Fibroblast of skin of left quadriceps (primary cell): Measurements from ENCODE around the gene P2RX1.
"Not testable (repeated sequence)": the region's sequence is repeated elsewhere in the genome, so short reads cannot be mapped to it uniquely, and the experiment has no call there.

Experiments used
- DNase-seq, 2 experiments: peaks; one replicate each; pipeline ENCODE4 v3.0.0-alpha.2; 2013; ENCODE audit warnings: low read depth in 2 of 2

P2RX1 gene

GRCh38 chr17:3857261-3858105, 58.8 kb downstream of the P2RX1 start:
- DNase-seq: no peak

- not testable (repeated sequence) for DNase-seq
Measured at GRCh38 chr17:3854204-3854603, 62.1 kb downstream of the P2RX1 start.

- DNase-seq: no peak
Measured at GRCh38 chr17:3852561-3852960, 63.7 kb downstream of the P2RX1 start.

GRCh38 chr17:3851461-3852100, 64.7 kb downstream of the P2RX1 start:
- no peak for DNase-seq

- DNase-seq: no peak
Measured at GRCh38 chr17:3848229-3848835, 67.9 kb downstream of the P2RX1 start.

- DNase-seq: no peak
Measured at GRCh38 chr17:3847165-3847670, 69.0 kb downstream of the P2RX1 start.
